ENCODE measurements around the gene GALR3. TPM values are rescaled to one million over a fixed set of nuclear protein-coding genes. Genes with fewer than 3 reads are reported as not detected.

Gene GALR3
- total and polyA plus RNA-seq, 2 of the 8 experiments (the other 6 are each of a cell fraction or from before 2014, with no cell fraction given) = 0.84 to 1.1 TPM

- TF ChIP-seq PHF8 (conservative IDR thresholded peaks at IDR 0.05; ENCODE audit: low read depth, low read length) (no peak), ASH2L (IDR thresholded peaks at IDR 0.05; ENCODE audit: low read length) (peak; percentile 72), JUND (IDR thresholded peaks at IDR 0.05; ENCODE audit: low read length) (no peak), HDAC2 (IDR thresholded peaks at IDR 0.05; ENCODE audit: borderline replicate concordance in 1 of 2, low read depth in 2 of 2, low read length in 2 of 2) (peak in 1 of 2 experiments; percentile 88; a peak in 2 of 4 replicates), KDM4A (IDR thresholded peaks at IDR 0.05; ENCODE audit: low read depth, low read length, severe bottlenecking) (peak; percentile 80), YY1 (IDR thresholded peaks at IDR 0.05; ENCODE audit: low read depth, low read length) (no peak), POLR2A (IDR thresholded peaks at IDR 0.05; ENCODE audit: control extremely low read depth in 1 of 2, low read depth in 2 of 2, low read length in 2 of 2) (0 out of 3 replicates have a peak, but pooled peaks of 1 of the 2 experiments have one; percentile 21), POLR2AphosphoS5 (IDR thresholded peaks at IDR 0.05; ENCODE audit: low read depth, low read length) (no peak), TAF1 (IDR thresholded peaks at IDR 0.05; ENCODE audit: low read depth, low read length) (0 out of 2 replicates have a peak, but pooled peaks have one; percentile 34), HDAC6 (IDR thresholded peaks at IDR 0.05; ENCODE audit: low read depth, low read length) (no peak), SIX5 (IDR thresholded peaks at IDR 0.05; ENCODE audit: low read depth, low read length) (no peak), POU5F1 (IDR thresholded peaks at IDR 0.05; ENCODE audit: low read depth, low read length) (no peak), CBX8 (IDR thresholded peaks at IDR 0.05; ENCODE audit: borderline replicate concordance, low read depth, low read length) (no peak), RBBP5 (IDR thresholded peaks at IDR 0.05; ENCODE audit: borderline replicate concordance, low read depth, low read length) (peak; percentile 65; the same call in 1 of the 2 replicates), SAP30 (IDR thresholded peaks at IDR 0.05; ENCODE audit: insufficient read depth, insufficient replicate concordance, low read length) (no peak), SRF (IDR thresholded peaks at IDR 0.05; ENCODE audit: low read depth, low read length) (no peak), USF2 (IDR thresholded peaks at IDR 0.05; ENCODE audit: low read length) (no peak), EZH2 (IDR thresholded peaks at IDR 0.05; ENCODE audit: low read depth, low read length, severe bottlenecking) (peak; percentile 46), EP300 (IDR thresholded peaks at IDR 0.05; ENCODE audit: borderline replicate concordance in 1 of 2, low read depth in 2 of 2, low read length in 2 of 2) (no peak), SP4 (IDR thresholded peaks at IDR 0.05; ENCODE audit: low read length) (no peak), RAD21 (IDR thresholded peaks at IDR 0.05 in 1 of 2, conservative IDR thresholded peaks at IDR 0.05 in 1 of 2; ENCODE audit: low read depth in 2 of 2, low read length in 2 of 2) (peak in 1 of 2 experiments; percentile 15; a peak in 1 of 4 replicates), CREB1 (IDR thresholded peaks at IDR 0.05) (peak; percentile 27; the same call in 1 of the 2 replicates), SIN3A (conservative IDR thresholded peaks at IDR 0.05 in 1 of 2, IDR thresholded peaks at IDR 0.05 in 1 of 2; ENCODE audit: low read depth in 1 of 2, low read length in 2 of 2) (0 out of 4 replicates have a peak, but pooled peaks of 1 of the 2 experiments have one; percentile 35)
Measured at GRCh38 chr22:37818409-37819104, 4.6 kb upstream of the GALR3 start (continued).

All from H1 (cell line).